ENCODE results near the gene ARHGEF28. TPM values are rescaled to one million over a fixed set of nuclear protein-coding genes. Genes with fewer than 3 reads are reported as not detected.

ARHGEF28 gene
- total and polyA plus RNA-seq, 2 of the 13 experiments (the other 11 are each of a cell fraction or from before 2014, with no cell fraction given): 17.4 to 34.1 TPM

DNA sequence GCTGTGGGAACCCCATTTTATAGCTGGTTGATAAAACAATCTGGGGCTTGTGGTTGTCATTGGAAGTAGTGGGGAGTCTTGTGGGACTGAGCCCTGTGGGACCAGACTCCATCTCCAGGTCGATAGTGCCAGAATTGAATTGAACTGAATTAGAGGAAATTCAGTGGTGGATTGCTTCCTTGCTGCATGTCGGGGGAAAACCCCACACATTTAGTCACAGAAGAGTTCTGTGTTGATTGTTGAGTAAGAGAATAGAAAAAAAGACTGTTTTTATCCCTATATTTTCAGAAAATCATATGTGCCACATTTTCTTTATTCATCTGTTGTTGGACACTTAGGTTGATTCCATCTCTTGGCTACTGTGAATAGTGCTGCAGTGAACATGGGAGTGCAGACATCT is 209.7 kb downstream of the ARHGEF28 start:
- no peak for FAIRE-seq
- Histone ChIP-seq H3K36me3 (replicated peaks in 1 of 2; ENCODE audit: control insufficient read depth in 1 of 2, insufficient read depth in 2 of 2, low read length in 2 of 2) (peaks cover 16 to 49% of the 10 kb centered on the region in 2 experiments), H3K4me2 (ENCODE audit: low read depth, low read length) (no peak overlapping the region), H3K27ac (ENCODE audit: extremely low read length, insufficient read depth, low read length) (no peak overlapping the region), H3K9ac (ENCODE audit: insufficient read depth, low read depth, low read length) (no peak overlapping the region), H3K79me2 (ENCODE audit: insufficient read depth, low read length) (peaks cover 49% of the 10 kb centered on the region), H4K20me1 (ENCODE audit: insufficient read depth, low read length) (0 out of 2 replicates have a peak, but pooled peaks cover 3% of the 10 kb centered on the region), H3K4me3 (replicated peaks in 1 of 3; ENCODE audit: insufficient read depth in 1 of 3, low read depth in 2 of 3, low read length in 3 of 3) (no peak overlapping the region), H2AFZ (ENCODE audit: low read length) (no peak overlapping the region), H3K9me3 (ENCODE audit: low read length) (no peaks in the 10 kb centered on the region), H3K4me1 (ENCODE audit: insufficient read depth, low read length) (no peaks in the 10 kb centered on the region), H3K27me3 (ENCODE audit: control insufficient read depth in 1 of 2, insufficient read depth in 2 of 2, low read length in 2 of 2) (no peaks in the 10 kb centered on the region)
- ATAC-seq: no peak
- BruUV-seq (replicated peaks): no TSS peak
- no peak for TF ChIP-seq RNF2 (conservative IDR thresholded peaks at IDR 0.05; ENCODE audit: low read depth)
- 94% methylated on average over 2 of the region's 2 CpGs for WGBS (ENCODE audit: low lambda C conversion rate)
- intact Hi-C loops (cut with micrococcal nuclease; ENCODE audit: unreplicated experiment) (no loop called here), in situ Hi-C loops (cut with HindIII; ENCODE audit: extremely low pct_ligation_motif_present, low pct_unique_long_range_greater_than_20kb) (no loop called here)
- DNase-seq (ENCODE audit: low spot score): no peak
- POLR2A ChIA-PET: no interaction called here
- CTCF ChIA-PET (ENCODE audit: low intra/inter-chr PET ratio, low total read pairs): no interaction called here

DNA sequence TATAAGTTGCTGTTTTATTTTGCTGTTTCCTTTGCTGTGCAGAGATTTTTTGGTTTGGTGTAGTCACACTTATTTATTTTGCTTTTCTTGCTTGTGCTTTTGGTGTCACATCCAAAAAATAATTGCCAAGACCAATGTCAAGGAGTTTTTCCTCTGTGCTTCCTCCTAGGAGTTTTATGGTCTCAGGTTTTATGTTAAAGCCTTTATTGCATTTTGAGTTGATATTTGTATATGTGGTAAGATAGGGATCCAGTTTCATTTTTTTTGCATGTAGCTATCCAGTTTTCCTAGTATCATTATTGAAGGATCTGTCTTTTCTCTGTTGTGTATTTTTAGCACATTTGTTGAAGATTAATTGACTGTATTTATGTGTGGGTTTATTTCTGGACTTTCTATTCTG is 210.6 kb downstream of the ARHGEF28 start:
- Histone ChIP-seq H3K27me3 (ENCODE audit: control insufficient read depth in 1 of 2, insufficient read depth in 2 of 2, low read length in 2 of 2) (no peaks in the 10 kb centered on the region), H3K9me3 (ENCODE audit: low read length) (no peaks in the 10 kb centered on the region), H3K79me2 (ENCODE audit: insufficient read depth, low read length) (peaks cover 41% of the 10 kb centered on the region), H3K4me1 (ENCODE audit: insufficient read depth, low read length) (no peaks in the 10 kb centered on the region), H3K4me3 (replicated peaks in 1 of 3; ENCODE audit: insufficient read depth in 1 of 3, low read depth in 2 of 3, low read length in 3 of 3) (no peak overlapping the region), H3K4me2 (ENCODE audit: low read depth, low read length) (no peak overlapping the region), H3K27ac (ENCODE audit: extremely low read length, insufficient read depth, low read length) (no peak overlapping the region), H2AFZ (ENCODE audit: low read length) (no peak overlapping the region), H3K36me3 (replicated peaks in 1 of 2; ENCODE audit: control insufficient read depth in 1 of 2, insufficient read depth in 2 of 2, low read length in 2 of 2) (peaks cover 16 to 54% of the 10 kb centered on the region in 2 experiments), H3K9ac (ENCODE audit: insufficient read depth, low read depth, low read length) (no peak overlapping the region), H4K20me1 (ENCODE audit: insufficient read depth, low read length) (0 out of 2 replicates have a peak, but pooled peaks cover 3% of the 10 kb centered on the region)
- no TSS peak for BruUV-seq (replicated peaks)
- DNase-seq (ENCODE audit: low spot score): no peak
- ChIA-PET CTCF (ENCODE audit: low intra/inter-chr PET ratio, low total read pairs) (no interaction called here), POLR2A (no interaction called here)
- in situ Hi-C loops (cut with HindIII; ENCODE audit: extremely low pct_ligation_motif_present, low pct_unique_long_range_greater_than_20kb) (no loop called here), intact Hi-C loops (cut with micrococcal nuclease; ENCODE audit: unreplicated experiment) (no loop called here)
- no peak for FAIRE-seq
- no peak for ATAC-seq
- TF ChIP-seq EEA1 (CRISPR knock-in tag; IDR thresholded peaks at IDR 0.05; ENCODE audit: borderline replicate concordance) (no peak), THAP11 (CRISPR knock-in tag; IDR thresholded peaks at IDR 0.05) (no peak), ZNF329 (CRISPR knock-in tag; IDR thresholded peaks at IDR 0.05; ENCODE audit: low read depth) (no peak), ZBTB7B (CRISPR knock-in tag; IDR thresholded peaks at IDR 0.05) (no peak), PTBP1 (IDR thresholded peaks at IDR 0.05; ENCODE audit: low read depth, low read length, poor library complexity, severe bottlenecking) (no peak), ZNF296 (CRISPR knock-in tag; conservative IDR thresholded peaks at IDR 0.05) (no peak)
- TF ChIP-seq, protein P1, sequence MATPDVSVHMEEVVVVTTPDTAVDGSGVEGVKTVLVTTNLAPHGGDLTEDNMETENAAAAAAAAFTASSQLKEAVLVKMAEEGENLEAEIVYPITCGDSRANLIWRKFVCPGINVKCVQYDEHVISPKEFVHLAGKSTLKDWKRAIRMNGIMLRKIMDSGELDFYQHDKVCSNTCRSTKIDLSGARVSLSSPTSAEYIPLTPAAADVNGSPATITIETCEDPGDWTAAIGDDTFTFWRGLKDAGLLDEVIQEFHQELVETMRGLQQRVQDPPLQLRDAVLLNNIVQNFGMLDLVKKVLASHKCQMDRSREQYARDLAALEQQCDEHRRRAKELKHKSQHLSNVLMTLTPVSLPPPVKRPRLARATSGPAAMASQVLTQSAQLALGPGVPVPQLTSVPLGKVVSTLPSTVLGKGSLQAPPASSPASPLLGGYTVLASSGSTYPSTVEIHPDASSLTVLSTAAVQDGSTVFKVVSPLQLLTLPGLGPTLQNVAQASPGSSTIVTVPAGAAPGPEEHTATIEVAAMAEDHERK (CRISPR knock-in tag; IDR thresholded peaks at IDR 0.05; ENCODE audit: low read depth): no peak
